GM19043 (cell line): ENCODE measurements around the gene RFPL3.
"Not testable (repeated sequence)": the region's sequence is repeated elsewhere in the genome, so short reads cannot be mapped to it uniquely, and the experiment has no call there.

Experiments
- ATAC-seq: cut with Tn5 transposase; IDR thresholded peaks from one replicate; pipeline ENCODE4 v1.9.1; 2021; ENCODE audit warnings: low read depth; ENCODE audit not compliant: unreplicated experiment

RFPL3 gene

GRCh38 chr22:32328306-32329201 is 29.1 kb upstream of the RFPL3 start:
- ATAC-seq = no peak

GRCh38 chr22:32329202-32329645 is 28.4 kb upstream of the RFPL3 start:
- ATAC-seq = no peak

GRCh38 chr22:32331236-32331917 is 26.3 kb upstream of the RFPL3 start:
- ATAC-seq = no peak

GRCh38 chr22:32331918-32332725 is 25.5 kb upstream of the RFPL3 start:
- no peak for ATAC-seq

- ATAC-seq = no peak
Measured at GRCh38 chr22:32333141-32333768, 24.4 kb upstream of the RFPL3 start.

- no peak for ATAC-seq
Measured at GRCh38 chr22:32333769-32334659, 23.7 kb upstream of the RFPL3 start.

- no peak for ATAC-seq
Measured at GRCh38 chr22:32334660-32335365, 22.9 kb upstream of the RFPL3 start.

GRCh38 chr22:32335471-32335870 is 22.2 kb upstream of the RFPL3 start:
- no peak for ATAC-seq

- ATAC-seq = no peak
Measured at GRCh38 chr22:32336121-32336603, 21.5 kb upstream of the RFPL3 start.

- ATAC-seq = no peak
Measured at GRCh38 chr22:32336771-32337424, 20.8 kb upstream of the RFPL3 start.

- ATAC-seq = not testable (repeated sequence)
Measured at GRCh38 chr22:32337425-32337824, 20.2 kb upstream of the RFPL3 start.

GRCh38 chr22:32338757-32339156 is 18.9 kb upstream of the RFPL3 start:
- no peak for ATAC-seq

GRCh38 chr22:32339190-32340012 is 18.3 kb upstream of the RFPL3 start:
- ATAC-seq = no peak

- ATAC-seq = no peak
Measured at GRCh38 chr22:32340411-32340810, 17.3 kb upstream of the RFPL3 start.

- no peak for ATAC-seq
Measured at GRCh38 chr22:32341122-32341740, 16.4 kb upstream of the RFPL3 start.

GRCh38 chr22:32342977-32343376 is 14.7 kb upstream of the RFPL3 start:
- no peak for ATAC-seq

- no peak for ATAC-seq
Measured at GRCh38 chr22:32343941-32344340, 13.7 kb upstream of the RFPL3 start.
